Fibroblast of villous mesenchyme (primary cell): ENCODE data around the gene SIGLEC10. TPM values are rescaled to one million over a fixed set of nuclear protein-coding genes. Genes with fewer than 3 reads are reported as not detected.

Experiments
- DNase-seq: peaks from one replicate; pipeline ENCODE4 v3.0.0-alpha.2; 2010; ENCODE audit warnings: low read depth
- H3K4me3 ChIP-seq: 2 replicates; pipeline ENCODE4 v1.5.1; 2011; ENCODE audit warnings: low read depth, mild to moderate bottlenecking, low read length
- CTCF ChIP-seq: IDR thresholded peaks from 2 replicates; pipeline ENCODE4 v1.5.1; 2012; ENCODE audit warnings: low read depth, mild to moderate bottlenecking, low read length; ENCODE audit not compliant: insufficient read depth
- total RNA-seq: library from RNA; depleted of rRNA; stranded (reverse); fragments of >200 nt; gene quantifications from 2 replicates; pipeline ENCODE4 v1.2.3, GENCODE V29; 2012

The SIGLEC10 gene
- total RNA-seq, 1 donor: not detected

- DNase-seq: no peak
- no peak for TF ChIP-seq CTCF
- H3K4me3 ChIP-seq: no peak overlapping the region
Measured at GRCh38 chr19:51392701-51393100, 24.7 kb downstream of the SIGLEC10 start.

GRCh38 chr19:51391073-51391611 lies 26.3 kb downstream of the SIGLEC10 start:
- TF ChIP-seq CTCF: no peak
- DNase-seq: no peak
- H3K4me3 ChIP-seq: no peak overlapping the region

- TF ChIP-seq CTCF: no peak
- no peak overlapping the region for H3K4me3 ChIP-seq
- no peak for DNase-seq
Measured at GRCh38 chr19:51389143-51389542, 28.3 kb downstream of the SIGLEC10 start.

GRCh38 chr19:51387924-51388389 lies 29.5 kb downstream of the SIGLEC10 start, which contains the start of gene LIM2:
Gene LIM2 (minus strand): TSS chr19:51387974. CDS start chr19:51387443, 531 bp downstream.
- no peak for TF ChIP-seq CTCF
- no peak within 1 kb of the TSS for H3K4me3 ChIP-seq
- DNase-seq: no peak

GRCh38 chr19:51386882-51387520 lies 30.4 kb downstream of the SIGLEC10 start:
- no peak overlapping the region for H3K4me3 ChIP-seq
- no peak for TF ChIP-seq CTCF
- DNase-seq: no peak

- no peak overlapping the region for H3K4me3 ChIP-seq
- TF ChIP-seq CTCF: no peak
- no peak for DNase-seq
Measured at GRCh38 chr19:51382004-51382403, 35.4 kb downstream of the SIGLEC10 start.
